Measurements from ENCODE around the gene STT3B. TPM values are rescaled to one million over a fixed set of nuclear protein-coding genes. Genes with fewer than 3 reads are reported as not detected.

Gene STT3B
- total RNA-seq, 2 donors from 2014 or later, result 100 to 119 TPM

GRCh38 chr3:31622636-31623288, 90.0 kb downstream of the STT3B start:
- ATAC-seq (replicated peaks in 1 of 2), result no peak
- Mint-ChIP-seq H3K36me3 (ENCODE audit: insufficient read depth in 2 of 2) (peaks cover 10 to 36% of the 10 kb centered on the region in 2 donors), H3K4me3 (no peak overlapping the region), H3K27me3 (ENCODE audit: low read depth) (no peaks in the 10 kb centered on the region), H3K4me1 (ENCODE audit: low read depth) (peaks cover 28% of the 10 kb centered on the region), H3K27ac (no peak overlapping the region), H3K9me3 (no peaks in the 10 kb centered on the region)
- no peak for DNase-seq

GRCh38 chr3:31624083-31624709, 91.5 kb downstream of the STT3B start:
- no peaks in the 10 kb centered on the region for H3K27me3 Mint-ChIP-seq (ENCODE audit: low read depth)

GRCh38 chr3:31625358-31625757, 92.6 kb downstream of the STT3B start:
- Mint-ChIP-seq H3K27ac (no peak overlapping the region), H3K9me3 (no peaks in the 10 kb centered on the region), H3K4me1 (ENCODE audit: low read depth) (peaks cover 29% of the 10 kb centered on the region), H3K36me3 (ENCODE audit: insufficient read depth in 2 of 2) (peaks cover 14 to 40% of the 10 kb centered on the region in 2 donors), H3K4me3 (no peak overlapping the region), H3K27me3 (ENCODE audit: low read depth) (no peaks in the 10 kb centered on the region)
- ATAC-seq (replicated peaks in 1 of 2) (no peak), DNase-seq (no peak)

More at GRCh38 chr3:31624083-31624709, 91.5 kb downstream of the STT3B start:
- no peak for ATAC-seq (replicated peaks in 1 of 2)
- Mint-ChIP-seq H3K9me3 (no peaks in the 10 kb centered on the region), H3K4me1 (ENCODE audit: low read depth) (peaks cover 32% of the 10 kb centered on the region), H3K4me3 (no peak overlapping the region), H3K36me3 (ENCODE audit: insufficient read depth in 2 of 2) (peaks cover 12 to 38% of the 10 kb centered on the region in 2 donors), H3K27ac (peak overlapping the region; percentile 43)
- no peak for DNase-seq

- H3K27ac Mint-ChIP-seq, result peak overlapping the region; percentile 77
- DNase-seq (no peak), ATAC-seq (replicated peaks in 1 of 2) (no peak)
- no peaks in the 10 kb centered on the region for H3K27me3 Mint-ChIP-seq (ENCODE audit: low read depth)
- peaks cover 14 to 28% of the 10 kb centered on the region in 2 donors for H3K36me3 Mint-ChIP-seq (ENCODE audit: insufficient read depth in 2 of 2)
- no peaks in the 10 kb centered on the region for H3K9me3 Mint-ChIP-seq
- peaks cover 17% of the 10 kb centered on the region for H3K4me1 Mint-ChIP-seq (ENCODE audit: low read depth)
- H3K4me3 Mint-ChIP-seq, result no peak overlapping the region
These were observed 96.3 kb downstream of the STT3B start for GRCh38 chr3:31629054-31629453.

GRCh38 chr3:31634476-31634875, 101.8 kb downstream of the STT3B start:
- DNase-seq (no peak), ATAC-seq (replicated peaks in 1 of 2) (no peak)
- Mint-ChIP-seq H3K9me3 (no peaks in the 10 kb centered on the region), H3K36me3 (ENCODE audit: insufficient read depth in 2 of 2) (peaks cover 5 to 11% of the 10 kb centered on the region in 2 donors), H3K4me3 (no peak overlapping the region), H3K27me3 (ENCODE audit: low read depth) (no peaks in the 10 kb centered on the region), H3K4me1 (ENCODE audit: low read depth) (peaks cover 39% of the 10 kb centered on the region), H3K27ac (peak overlapping the region; percentile 19)

- ATAC-seq (replicated peaks in 1 of 2), result peak; percentile 80 to 89
- peaks cover 39% of the 10 kb centered on the region for H3K4me1 Mint-ChIP-seq (ENCODE audit: low read depth)
- no peaks in the 10 kb centered on the region for H3K27me3 Mint-ChIP-seq (ENCODE audit: low read depth)
- DNase-seq, result no peak
- H3K4me3 Mint-ChIP-seq, result peak overlapping the region; percentile 11 to 65
- peaks cover 1 to 7% of the 10 kb centered on the region in 2 donors for H3K36me3 Mint-ChIP-seq (ENCODE audit: insufficient read depth in 2 of 2)
- no peaks in the 10 kb centered on the region for H3K9me3 Mint-ChIP-seq
- H3K27ac Mint-ChIP-seq, result peak overlapping the region; percentile 91
These were observed 102.8 kb downstream of the STT3B start for GRCh38 chr3:31635545-31635944.

GRCh38 chr3:31636049-31636448, 103.3 kb downstream of the STT3B start:
- Mint-ChIP-seq H3K27ac (peak overlapping the region; percentile 91), H3K4me1 (ENCODE audit: low read depth) (peaks cover 39% of the 10 kb centered on the region), H3K36me3 (ENCODE audit: insufficient read depth in 2 of 2) (peaks cover 1 to 7% of the 10 kb centered on the region in 2 donors), H3K27me3 (ENCODE audit: low read depth) (no peaks in the 10 kb centered on the region), H3K9me3 (no peaks in the 10 kb centered on the region), H3K4me3 (peak overlapping the region in 1 of 2 donors; percentile 65)
- ATAC-seq (replicated peaks in 1 of 2) (peak in 1 of 2 donors; percentile 10), DNase-seq (no peak)

- DNase-seq, result no peak
- Mint-ChIP-seq H3K36me3 (ENCODE audit: insufficient read depth in 2 of 2) (peaks cover 1 to 7% of the 10 kb centered on the region in 2 donors), H3K27me3 (ENCODE audit: low read depth) (no peaks in the 10 kb centered on the region), H3K27ac (peak overlapping the region; percentile 92), H3K9me3 (no peaks in the 10 kb centered on the region), H3K4me3 (peak overlapping the region; percentile 12 to 58), H3K4me1 (ENCODE audit: low read depth) (peaks cover 39% of the 10 kb centered on the region)
- ATAC-seq (replicated peaks in 1 of 2), result no peak
These were observed 104.1 kb downstream of the STT3B start for GRCh38 chr3:31636694-31637442.

- Mint-ChIP-seq H3K9me3 (no peaks in the 10 kb centered on the region), H3K36me3 (ENCODE audit: insufficient read depth in 2 of 2) (peaks cover 5 to 7% of the 10 kb centered on the region in 2 donors), H3K27ac (no peak overlapping the region), H3K4me1 (ENCODE audit: low read depth) (peaks cover 33% of the 10 kb centered on the region), H3K27me3 (ENCODE audit: low read depth) (no peaks in the 10 kb centered on the region), H3K4me3 (no peak overlapping the region)
- ATAC-seq (replicated peaks in 1 of 2) (no peak), DNase-seq (no peak)
These were observed 107.1 kb downstream of the STT3B start for GRCh38 chr3:31639828-31640227.

GRCh38 chr3:31645256-31645655, 112.5 kb downstream of the STT3B start:
- H3K36me3 Mint-ChIP-seq (ENCODE audit: insufficient read depth in 2 of 2), result peaks cover 23 to 41% of the 10 kb centered on the region in 2 donors
- no peaks in the 10 kb centered on the region for H3K27me3 Mint-ChIP-seq (ENCODE audit: low read depth)
- ATAC-seq (replicated peaks in 1 of 2), result no peak
- peaks cover 19% of the 10 kb centered on the region in 2 donors for H3K9me3 Mint-ChIP-seq
- H3K27ac Mint-ChIP-seq, result no peak overlapping the region
- H3K4me1 Mint-ChIP-seq (ENCODE audit: low read depth), result peaks cover 4% of the 10 kb centered on the region
- no peak for DNase-seq
- H3K4me3 Mint-ChIP-seq, result no peak overlapping the region

GRCh38 chr3:31648286-31648968, 115.7 kb downstream of the STT3B start:
- no peaks in the 10 kb centered on the region for H3K4me1 Mint-ChIP-seq (ENCODE audit: low read depth)
- no peak overlapping the region for H3K27ac Mint-ChIP-seq
- no peak for DNase-seq
- no peaks in the 10 kb centered on the region for H3K27me3 Mint-ChIP-seq (ENCODE audit: low read depth)
- peaks cover 36 to 37% of the 10 kb centered on the region in 2 donors for H3K9me3 Mint-ChIP-seq
- no peak overlapping the region for H3K4me3 Mint-ChIP-seq
- peaks cover 38 to 60% of the 10 kb centered on the region in 2 donors for H3K36me3 Mint-ChIP-seq (ENCODE audit: insufficient read depth in 2 of 2)
- no peak for ATAC-seq (replicated peaks in 1 of 2)

GRCh38 chr3:31652296-31652695, 119.6 kb downstream of the STT3B start:
- ATAC-seq (replicated peaks in 1 of 2) (no peak), DNase-seq (no peak)
- no peaks in the 10 kb centered on the region for H3K27me3 Mint-ChIP-seq (ENCODE audit: low read depth)
- peaks cover 52 to 53% of the 10 kb centered on the region in 2 donors for H3K9me3 Mint-ChIP-seq
- H3K4me1 Mint-ChIP-seq (ENCODE audit: low read depth), result no peaks in the 10 kb centered on the region
- no peak overlapping the region for H3K4me3 Mint-ChIP-seq
- H3K27ac Mint-ChIP-seq, result no peak overlapping the region
- peaks cover 46 to 69% of the 10 kb centered on the region in 2 donors for H3K36me3 Mint-ChIP-seq (ENCODE audit: insufficient read depth in 2 of 2)

Data from activated T-cell treated with anti-CD3 and anti-CD28 coated beads, Interleukin-2, amount 50 U/mL, for 72 hours (primary cell).